ENCODE results near the gene SLC22A4. TPM values are rescaled to one million over a fixed set of nuclear protein-coding genes. Genes with fewer than 3 reads are reported as not detected.

Gene SLC22A4
- 1.0 and 2.0 TPM in 2 replicates for polyA plus RNA-seq
- polyA minus RNA-seq = 1.3 and 1.7 TPM in 2 replicates

DNA sequence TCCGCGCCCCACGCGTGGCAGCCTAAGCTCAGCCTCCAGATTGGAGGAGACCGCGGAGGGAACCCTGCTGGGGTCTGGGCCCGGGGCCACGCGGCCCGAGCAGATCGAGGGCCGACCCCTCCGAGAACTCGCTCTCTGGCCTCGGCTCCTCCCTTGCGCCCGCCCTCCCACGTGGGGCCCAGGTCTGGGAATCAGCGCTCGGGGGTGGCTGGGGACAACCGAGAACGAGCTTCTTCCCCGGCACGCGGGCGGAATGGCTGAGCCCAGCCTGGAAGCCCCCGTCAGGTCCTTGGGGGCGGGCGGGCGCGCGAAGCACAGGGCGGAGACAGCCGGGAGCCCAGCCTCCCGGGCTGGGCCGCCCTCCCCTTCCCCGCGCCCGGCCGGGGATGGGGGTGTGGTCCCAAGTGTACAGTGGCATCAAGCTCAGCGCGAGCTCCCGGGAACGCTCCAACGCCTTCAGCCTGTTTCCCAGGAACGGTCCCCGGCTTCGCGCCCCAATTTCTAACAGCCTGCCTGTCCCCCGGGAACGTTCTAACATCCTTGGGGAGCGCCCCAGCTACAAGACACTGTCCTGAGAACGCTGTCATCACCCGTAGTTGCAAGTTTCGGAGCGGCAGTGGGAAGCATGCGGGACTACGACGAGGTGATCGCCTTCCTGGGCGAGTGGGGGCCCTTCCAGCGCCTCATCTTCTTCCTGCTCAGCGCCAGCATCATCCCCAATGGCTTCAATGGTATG is at the start of gene SLC22A4:
Gene SLC22A4 (plus strand): TSS at position 403 of the 736 bp plus-strand sequence. CDS start 223 bp downstream, at position 626.
- H3K4me3 ChIP-seq (ENCODE audit: low read length) = peak within 1 kb of the TSS; percentile 86
- H3K79me2 ChIP-seq (replicated peaks; ENCODE audit: insufficient read depth, low read length) = no peaks in the 10 kb centered on the region
- peaks cover 20% of the 10 kb centered on the region for H3K27me3 ChIP-seq (ENCODE audit: insufficient read depth, low read depth, low read length)
- peak within 1 kb of the TSS; percentile 82 for H3K27ac ChIP-seq (ENCODE audit: low read length)
- no peaks in the 10 kb centered on the region for H3K9me2 ChIP-seq (ENCODE audit: insufficient read depth, low read length)
- peak within 1 kb of the TSS; percentile 84 for H3K9ac ChIP-seq (ENCODE audit: low read length)
- H3K4me2 ChIP-seq (ENCODE audit: low read length) = peak within 1 kb of the TSS; percentile 80
- no peaks in the 10 kb centered on the region for H3K9me3 ChIP-seq (ENCODE audit: low read length)
- peak within 1 kb of the TSS; percentile 82 for H2AFZ ChIP-seq (ENCODE audit: low read depth, low read length)
- no peaks in the 10 kb centered on the region for H4K20me1 ChIP-seq (ENCODE audit: insufficient read depth)
- H3K36me3 ChIP-seq (ENCODE audit: insufficient read depth, low read length) = no peaks in the 10 kb centered on the region
- no peaks in the 10 kb centered on the region for H3F3A ChIP-seq (ENCODE audit: insufficient read depth, low read length, poor library complexity, severe bottlenecking)
- TF ChIP-seq SMC3 (conservative IDR thresholded peaks at IDR 0.05; ENCODE audit: poor library complexity) (peak; percentile 17), RAD21 (conservative IDR thresholded peaks at IDR 0.05) (no peak), REST (IDR thresholded peaks at IDR 0.05; ENCODE audit: borderline replicate concordance) (no peak), CTCF (IDR thresholded peaks at IDR 0.05; ENCODE audit: poor library complexity, severe bottlenecking) (peak; percentile 7), TAF1 (IDR thresholded peaks at IDR 0.05; ENCODE audit: low read depth) (no peak), MXI1 (conservative IDR thresholded peaks at IDR 0.05; ENCODE audit: poor library complexity, severe bottlenecking) (peak; percentile 27), EP300 (conservative IDR thresholded peaks at IDR 0.05; ENCODE audit: poor library complexity, severe bottlenecking) (no peak), POLR2AphosphoS5 (IDR thresholded peaks at IDR 0.05) (peak; percentile 56), EZH2 (IDR thresholded peaks at IDR 0.05; ENCODE audit: borderline replicate concordance, insufficient read depth, low read length, poor library complexity, severe bottlenecking) (no peak)

- Histone ChIP-seq H3K36me3 (ENCODE audit: insufficient read depth, low read length) (no peaks in the 10 kb centered on the region), H3K4me2 (ENCODE audit: low read length) (no peak overlapping the region), H3K9ac (ENCODE audit: low read length) (no peak overlapping the region), H3K9me2 (ENCODE audit: insufficient read depth, low read length) (no peaks in the 10 kb centered on the region), H3K27me3 (ENCODE audit: insufficient read depth, low read depth, low read length) (no peaks in the 10 kb centered on the region), H4K20me1 (ENCODE audit: insufficient read depth) (no peaks in the 10 kb centered on the region), H3F3A (ENCODE audit: insufficient read depth, low read length, poor library complexity, severe bottlenecking) (no peaks in the 10 kb centered on the region), H2AFZ (ENCODE audit: low read depth, low read length) (no peak overlapping the region), H3K4me3 (ENCODE audit: low read length) (no peak overlapping the region), H3K27ac (ENCODE audit: low read length) (no peak overlapping the region), H3K9me3 (ENCODE audit: low read length) (no peaks in the 10 kb centered on the region), H3K79me2 (replicated peaks; ENCODE audit: insufficient read depth, low read length) (no peaks in the 10 kb centered on the region)
- TF ChIP-seq POLR2AphosphoS5 (IDR thresholded peaks at IDR 0.05) = no peak
- no peak for TF ChIP-seq RAD21 (conservative IDR thresholded peaks at IDR 0.05)
- no peak for TF ChIP-seq REST (IDR thresholded peaks at IDR 0.05; ENCODE audit: borderline replicate concordance)
- TF ChIP-seq CTCF (IDR thresholded peaks at IDR 0.05; ENCODE audit: poor library complexity, severe bottlenecking) = no peak
- TF ChIP-seq EZH2 (IDR thresholded peaks at IDR 0.05; ENCODE audit: borderline replicate concordance, insufficient read depth, low read length, poor library complexity, severe bottlenecking) = no peak
- no peak for TF ChIP-seq TAF1 (IDR thresholded peaks at IDR 0.05; ENCODE audit: low read depth)
- TF ChIP-seq MXI1 (conservative IDR thresholded peaks at IDR 0.05; ENCODE audit: poor library complexity, severe bottlenecking) = no peak
- TF ChIP-seq EP300 (conservative IDR thresholded peaks at IDR 0.05; ENCODE audit: poor library complexity, severe bottlenecking) = no peak
- no peak for TF ChIP-seq SMC3 (conservative IDR thresholded peaks at IDR 0.05; ENCODE audit: poor library complexity)
These were observed 48.6 kb upstream of the SLC22A4 start for GRCh38 chr5:132245593-132245992.
